ENCODE measurements around the gene PPP1R3E. TPM values are rescaled to one million over a fixed set of nuclear protein-coding genes. Genes with fewer than 3 reads are reported as not detected.
A peak's percentile ranks its signal among the peaks of the same experiment; 100 is the strongest.

Gene PPP1R3E
- total and polyA plus RNA-seq, 2 of the 13 experiments (the other 11 are each of a cell fraction or from before 2014, with no cell fraction given), result 16.5 to 26.5 TPM

GRCh38 chr14:23321572-23322547 lies 19.2 kb upstream of the PPP1R3E start (continued):
- TF ChIP-seq MBNL3 (CRISPR knock-in tag; conservative IDR thresholded peaks at IDR 0.05) (no peak), HNF4A (CRISPR knock-in tag; IDR thresholded peaks at IDR 0.05) (peak; percentile 80), ELK4 (CRISPR knock-in tag; IDR thresholded peaks at IDR 0.05; ENCODE audit: borderline replicate concordance) (no peak), KAT2B (IDR thresholded peaks at IDR 0.05; ENCODE audit: borderline replicate concordance, low read depth, low read length) (no peak), ZNF792 (CRISPR knock-in tag; IDR thresholded peaks at IDR 0.05) (peak; percentile 48; the same call in 1 of the 2 replicates), ETV6 (CRISPR knock-in tag; conservative IDR thresholded peaks at IDR 0.05) (no peak; the same call in 1 of the 2 replicates), HDAC1 (CRISPR knock-in tag; IDR thresholded peaks at IDR 0.05) (peak; percentile 52), ZNF234 (CRISPR knock-in tag; conservative IDR thresholded peaks at IDR 0.05) (no peak), DNMT3B (CRISPR knock-in tag; conservative IDR thresholded peaks at IDR 0.05) (peak; percentile 89; the same call in 1 of the 2 replicates)
- TF ChIP-seq, protein P1, sequence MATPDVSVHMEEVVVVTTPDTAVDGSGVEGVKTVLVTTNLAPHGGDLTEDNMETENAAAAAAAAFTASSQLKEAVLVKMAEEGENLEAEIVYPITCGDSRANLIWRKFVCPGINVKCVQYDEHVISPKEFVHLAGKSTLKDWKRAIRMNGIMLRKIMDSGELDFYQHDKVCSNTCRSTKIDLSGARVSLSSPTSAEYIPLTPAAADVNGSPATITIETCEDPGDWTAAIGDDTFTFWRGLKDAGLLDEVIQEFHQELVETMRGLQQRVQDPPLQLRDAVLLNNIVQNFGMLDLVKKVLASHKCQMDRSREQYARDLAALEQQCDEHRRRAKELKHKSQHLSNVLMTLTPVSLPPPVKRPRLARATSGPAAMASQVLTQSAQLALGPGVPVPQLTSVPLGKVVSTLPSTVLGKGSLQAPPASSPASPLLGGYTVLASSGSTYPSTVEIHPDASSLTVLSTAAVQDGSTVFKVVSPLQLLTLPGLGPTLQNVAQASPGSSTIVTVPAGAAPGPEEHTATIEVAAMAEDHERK (CRISPR knock-in tag; IDR thresholded peaks at IDR 0.05; ENCODE audit: low read depth), result no peak
- TF ChIP-seq, protein P2, sequence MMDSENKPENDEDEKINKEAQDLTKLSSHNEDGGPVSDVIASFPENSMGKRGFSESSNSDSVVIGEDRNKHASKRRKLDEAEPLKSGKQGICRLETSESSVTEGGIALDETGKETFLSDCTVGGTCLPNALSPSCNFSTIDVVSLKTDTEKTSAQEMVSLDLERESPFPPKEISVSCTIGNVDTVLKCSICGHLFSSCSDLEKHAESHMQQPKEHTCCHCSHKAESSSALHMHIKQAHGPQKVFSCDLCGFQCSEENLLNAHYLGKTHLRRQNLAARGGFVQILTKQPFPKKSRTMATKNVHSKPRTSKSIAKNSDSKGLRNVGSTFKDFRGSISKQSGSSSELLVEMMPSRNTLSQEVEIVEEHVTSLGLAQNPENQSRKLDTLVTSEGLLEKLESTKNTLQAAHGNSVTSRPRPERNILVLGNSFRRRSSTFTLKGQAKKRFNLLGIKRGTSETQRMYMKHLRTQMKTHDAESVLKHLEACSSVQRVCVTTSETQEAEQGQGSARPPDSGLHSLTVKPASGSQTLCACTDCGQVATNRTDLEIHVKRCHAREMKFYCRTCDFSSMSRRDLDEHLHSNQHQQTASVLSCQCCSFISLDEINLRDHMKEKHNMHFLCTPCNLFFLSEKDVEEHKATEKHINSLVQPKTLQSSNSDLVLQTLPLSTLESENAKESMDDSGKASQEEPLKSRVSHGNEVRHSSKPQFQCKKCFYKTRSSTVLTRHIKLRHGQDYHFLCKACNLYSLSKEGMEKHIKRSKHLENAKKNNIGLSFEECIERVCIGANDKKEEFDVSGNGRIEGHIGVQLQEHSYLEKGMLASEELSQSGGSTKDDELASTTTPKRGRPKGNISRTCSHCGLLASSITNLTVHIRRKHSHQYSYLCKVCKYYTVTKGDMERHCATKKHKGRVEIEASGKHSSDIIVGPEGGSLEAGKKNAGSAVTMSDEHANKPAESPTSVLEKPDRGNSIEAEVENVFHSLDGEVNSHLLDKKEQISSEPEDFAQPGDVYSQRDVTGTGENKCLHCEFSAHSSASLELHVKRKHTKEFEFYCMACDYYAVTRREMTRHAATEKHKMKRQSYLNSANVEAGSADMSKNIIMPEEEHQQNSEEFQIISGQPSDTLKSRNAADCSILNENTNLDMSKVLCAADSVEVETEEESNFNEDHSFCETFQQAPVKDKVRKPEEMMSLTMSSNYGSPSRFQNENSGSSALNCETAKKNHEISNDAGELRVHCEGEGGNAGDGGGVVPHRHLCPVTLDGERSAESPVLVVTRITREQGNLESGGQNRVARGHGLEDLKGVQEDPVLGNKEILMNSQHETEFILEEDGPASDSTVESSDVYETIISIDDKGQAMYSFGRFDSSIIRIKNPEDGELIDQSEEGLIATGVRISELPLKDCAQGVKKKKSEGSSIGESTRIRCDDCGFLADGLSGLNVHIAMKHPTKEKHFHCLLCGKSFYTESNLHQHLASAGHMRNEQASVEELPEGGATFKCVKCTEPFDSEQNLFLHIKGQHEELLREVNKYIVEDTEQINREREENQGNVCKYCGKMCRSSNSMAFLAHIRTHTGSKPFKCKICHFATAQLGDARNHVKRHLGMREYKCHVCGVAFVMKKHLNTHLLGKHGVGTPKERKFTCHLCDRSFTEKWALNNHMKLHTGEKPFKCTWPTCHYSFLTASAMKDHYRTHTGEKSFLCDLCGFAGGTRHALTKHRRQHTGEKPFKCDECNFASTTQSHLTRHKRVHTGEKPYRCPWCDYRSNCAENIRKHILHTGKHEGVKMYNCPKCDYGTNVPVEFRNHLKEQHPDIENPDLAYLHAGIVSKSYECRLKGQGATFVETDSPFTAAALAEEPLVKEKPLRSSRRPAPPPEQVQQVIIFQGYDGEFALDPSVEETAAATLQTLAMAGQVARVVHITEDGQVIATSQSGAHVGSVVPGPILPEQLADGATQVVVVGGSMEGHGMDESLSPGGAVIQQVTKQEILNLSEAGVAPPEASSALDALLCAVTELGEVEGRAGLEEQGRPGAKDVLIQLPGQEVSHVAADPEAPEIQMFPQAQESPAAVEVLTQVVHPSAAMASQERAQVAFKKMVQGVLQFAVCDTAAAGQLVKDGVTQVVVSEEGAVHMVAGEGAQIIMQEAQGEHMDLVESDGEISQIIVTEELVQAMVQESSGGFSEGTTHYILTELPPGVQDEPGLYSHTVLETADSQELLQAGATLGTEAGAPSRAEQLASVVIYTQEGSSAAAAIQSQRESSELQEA (CRISPR knock-in tag; IDR thresholded peaks at IDR 0.05; ENCODE audit: not compliant biosample characterization), result peak; percentile 73
- TF ChIP-seq, protein P3, sequence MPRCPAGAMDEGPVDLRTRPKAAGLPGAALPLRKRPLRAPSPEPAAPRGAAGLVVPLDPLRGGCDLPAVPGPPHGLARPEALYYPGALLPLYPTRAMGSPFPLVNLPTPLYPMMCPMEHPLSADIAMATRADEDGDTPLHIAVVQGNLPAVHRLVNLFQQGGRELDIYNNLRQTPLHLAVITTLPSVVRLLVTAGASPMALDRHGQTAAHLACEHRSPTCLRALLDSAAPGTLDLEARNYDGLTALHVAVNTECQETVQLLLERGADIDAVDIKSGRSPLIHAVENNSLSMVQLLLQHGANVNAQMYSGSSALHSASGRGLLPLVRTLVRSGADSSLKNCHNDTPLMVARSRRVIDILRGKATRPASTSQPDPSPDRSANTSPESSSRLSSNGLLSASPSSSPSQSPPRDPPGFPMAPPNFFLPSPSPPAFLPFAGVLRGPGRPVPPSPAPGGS (CRISPR knock-in tag; IDR thresholded peaks at IDR 0.05), result 0 out of 2 replicates have a peak, but pooled peaks have one; percentile 51
